ENCODE measurements around the gene C17orf67. TPM values are rescaled to one million over a fixed set of nuclear protein-coding genes. Genes with fewer than 3 reads are reported as not detected.

Gene C17orf67
- total RNA-seq, 1 experiment from 2014 or later: 4.6 TPM

- H3K27me3 Mint-ChIP-seq (ENCODE audit: unreplicated experiment): no peaks in the 10 kb centered on the region
- no TSS peak for BruUV-seq (replicated peaks)
- TF ChIP-seq, protein P1, sequence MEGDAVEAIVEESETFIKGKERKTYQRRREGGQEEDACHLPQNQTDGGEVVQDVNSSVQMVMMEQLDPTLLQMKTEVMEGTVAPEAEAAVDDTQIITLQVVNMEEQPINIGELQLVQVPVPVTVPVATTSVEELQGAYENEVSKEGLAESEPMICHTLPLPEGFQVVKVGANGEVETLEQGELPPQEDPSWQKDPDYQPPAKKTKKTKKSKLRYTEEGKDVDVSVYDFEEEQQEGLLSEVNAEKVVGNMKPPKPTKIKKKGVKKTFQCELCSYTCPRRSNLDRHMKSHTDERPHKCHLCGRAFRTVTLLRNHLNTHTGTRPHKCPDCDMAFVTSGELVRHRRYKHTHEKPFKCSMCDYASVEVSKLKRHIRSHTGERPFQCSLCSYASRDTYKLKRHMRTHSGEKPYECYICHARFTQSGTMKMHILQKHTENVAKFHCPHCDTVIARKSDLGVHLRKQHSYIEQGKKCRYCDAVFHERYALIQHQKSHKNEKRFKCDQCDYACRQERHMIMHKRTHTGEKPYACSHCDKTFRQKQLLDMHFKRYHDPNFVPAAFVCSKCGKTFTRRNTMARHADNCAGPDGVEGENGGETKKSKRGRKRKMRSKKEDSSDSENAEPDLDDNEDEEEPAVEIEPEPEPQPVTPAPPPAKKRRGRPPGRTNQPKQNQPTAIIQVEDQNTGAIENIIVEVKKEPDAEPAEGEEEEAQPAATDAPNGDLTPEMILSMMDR (IDR thresholded peaks at IDR 0.05; ENCODE audit: unreplicated experiment): no peak
- peaks cover 4% of the 10 kb centered on the region for H3K9me3 Mint-ChIP-seq (ENCODE audit: low read depth, unreplicated experiment)
- H3K36me3 Mint-ChIP-seq (ENCODE audit: insufficient read depth, unreplicated experiment): peaks cover 12% of the 10 kb centered on the region
- no peak overlapping the region for H3K27ac Mint-ChIP-seq (ENCODE audit: unreplicated experiment)
- CTCF ChIA-PET: interaction anchor here (1.3 kb wide), 1 partner anchor 59 kb away, joined by 3 read pairs; no protein-coding TSS in a partner anchor
- no peak overlapping the region for H3K4me3 Mint-ChIP-seq (ENCODE audit: low read depth, unreplicated experiment)
- intact Hi-C loops (cut with micrococcal nuclease; ENCODE audit: unreplicated experiment): no loop called here
- no peak for DNase-seq
- H3K4me1 Mint-ChIP-seq (ENCODE audit: low read depth, unreplicated experiment): no peaks in the 10 kb centered on the region
Measured at GRCh38 chr17:56879280-56879679, 45.6 kb upstream of the C17orf67 start.

DNA sequence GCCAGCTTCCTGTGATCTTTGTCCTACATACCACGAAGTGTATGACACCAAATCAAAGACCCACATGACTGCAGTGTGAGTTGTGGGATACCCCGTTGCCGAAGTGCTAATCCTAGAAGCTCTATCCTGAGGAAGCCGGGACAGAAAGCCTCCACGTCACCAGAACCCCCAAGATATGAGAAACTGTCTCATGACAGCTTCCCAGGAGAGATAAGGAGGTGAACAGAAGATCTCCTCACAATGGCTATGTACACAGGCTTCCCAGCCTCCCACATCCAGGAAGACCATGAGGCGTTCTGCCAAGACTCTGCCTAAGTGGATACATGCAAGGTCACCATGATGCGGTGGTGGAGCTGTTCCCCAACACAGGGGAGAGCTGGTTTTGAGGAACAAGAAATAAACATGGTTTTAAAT lies 43.1 kb upstream of the C17orf67 start:
- Mint-ChIP-seq H3K27ac (ENCODE audit: unreplicated experiment) (no peak overlapping the region), H3K4me3 (ENCODE audit: low read depth, unreplicated experiment) (no peak overlapping the region), H3K36me3 (ENCODE audit: insufficient read depth, unreplicated experiment) (peaks cover 5% of the 10 kb centered on the region), H3K9me3 (ENCODE audit: low read depth, unreplicated experiment) (peaks cover 4% of the 10 kb centered on the region), H3K4me1 (ENCODE audit: low read depth, unreplicated experiment) (no peaks in the 10 kb centered on the region), H3K27me3 (ENCODE audit: unreplicated experiment) (no peaks in the 10 kb centered on the region)
- no TSS peak for BruUV-seq (replicated peaks)
- intact Hi-C loops (cut with micrococcal nuclease; ENCODE audit: unreplicated experiment): no loop called here
- CTCF ChIA-PET: interaction anchor here (0.6 kb wide), 1 partner anchor 719 kb away, joined by 6 read pairs; no protein-coding TSS in a partner anchor
- TF ChIP-seq, protein P1 (IDR thresholded peaks at IDR 0.05; ENCODE audit: unreplicated experiment): no peak
- no peak for DNase-seq

DNA sequence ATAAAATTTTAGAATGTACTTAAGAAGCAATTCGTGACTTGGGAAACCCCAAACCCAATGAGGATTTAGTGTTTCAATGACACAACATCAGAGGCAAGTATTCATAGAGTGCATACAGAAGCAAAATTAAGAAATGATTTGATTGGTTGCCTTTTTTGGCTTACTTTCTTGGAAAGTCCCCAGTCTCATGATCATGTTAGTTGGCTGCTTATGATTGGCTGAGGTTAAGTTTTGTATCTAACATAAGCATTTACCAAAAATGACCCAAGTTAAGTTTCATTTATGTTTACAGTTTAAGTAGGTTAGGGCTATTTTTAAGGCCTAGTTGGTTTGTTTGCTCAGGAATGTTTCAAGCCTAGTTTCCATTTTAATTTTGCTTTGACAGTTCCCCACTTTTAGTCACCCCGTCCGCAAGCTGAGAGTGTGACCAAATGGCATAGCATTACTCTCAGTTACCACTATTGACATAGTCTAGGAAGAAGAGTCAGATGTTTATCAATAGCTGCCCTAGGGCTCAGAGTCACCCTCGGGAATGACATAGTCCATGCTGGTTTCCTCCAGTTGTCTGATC lies 36.4 kb upstream of the C17orf67 start:
- H3K9me3 Mint-ChIP-seq (ENCODE audit: low read depth, unreplicated experiment): no peaks in the 10 kb centered on the region
- CTCF ChIA-PET: no interaction called here
- intact Hi-C loops (cut with micrococcal nuclease; ENCODE audit: unreplicated experiment): no loop called here
- H3K4me1 Mint-ChIP-seq (ENCODE audit: low read depth, unreplicated experiment): no peaks in the 10 kb centered on the region
- no peak overlapping the region for H3K4me3 Mint-ChIP-seq (ENCODE audit: low read depth, unreplicated experiment)
- H3K27ac Mint-ChIP-seq (ENCODE audit: unreplicated experiment): no peak overlapping the region
- no peak for DNase-seq
- H3K36me3 Mint-ChIP-seq (ENCODE audit: insufficient read depth, unreplicated experiment): no peaks in the 10 kb centered on the region
- no TSS peak for BruUV-seq (replicated peaks)
- H3K27me3 Mint-ChIP-seq (ENCODE audit: unreplicated experiment): no peaks in the 10 kb centered on the region
- TF ChIP-seq, protein P1 (IDR thresholded peaks at IDR 0.05; ENCODE audit: unreplicated experiment): no peak

- Mint-ChIP-seq H3K4me3 (ENCODE audit: low read depth, unreplicated experiment) (no peak overlapping the region), H3K27ac (ENCODE audit: unreplicated experiment) (no peak overlapping the region), H3K9me3 (ENCODE audit: low read depth, unreplicated experiment) (no peaks in the 10 kb centered on the region), H3K27me3 (ENCODE audit: unreplicated experiment) (no peaks in the 10 kb centered on the region), H3K4me1 (ENCODE audit: low read depth, unreplicated experiment) (no peaks in the 10 kb centered on the region), H3K36me3 (ENCODE audit: insufficient read depth, unreplicated experiment) (no peaks in the 10 kb centered on the region)
- no peak for DNase-seq
- no TSS peak for BruUV-seq (replicated peaks)
- TF ChIP-seq, protein P1 (IDR thresholded peaks at IDR 0.05; ENCODE audit: unreplicated experiment): no peak
- intact Hi-C loops (cut with micrococcal nuclease; ENCODE audit: unreplicated experiment): no loop called here
- CTCF ChIA-PET: no interaction called here
Measured at GRCh38 chr17:56868716-56869115, 35.0 kb upstream of the C17orf67 start.
